ENCODE data around the gene TMEM138. TPM values are rescaled to one million over a fixed set of nuclear protein-coding genes. Genes with fewer than 3 reads are reported as not detected.

Gene TMEM138
- total RNA-seq (ENCODE audit: unreplicated experiment): 23.3 TPM
- long read RNA-seq, partial matches to known transcripts: 0 of 7 reads
- long read RNA-seq, other reads (novel, unspliced or antisense): 3 of 7 reads

DNA sequence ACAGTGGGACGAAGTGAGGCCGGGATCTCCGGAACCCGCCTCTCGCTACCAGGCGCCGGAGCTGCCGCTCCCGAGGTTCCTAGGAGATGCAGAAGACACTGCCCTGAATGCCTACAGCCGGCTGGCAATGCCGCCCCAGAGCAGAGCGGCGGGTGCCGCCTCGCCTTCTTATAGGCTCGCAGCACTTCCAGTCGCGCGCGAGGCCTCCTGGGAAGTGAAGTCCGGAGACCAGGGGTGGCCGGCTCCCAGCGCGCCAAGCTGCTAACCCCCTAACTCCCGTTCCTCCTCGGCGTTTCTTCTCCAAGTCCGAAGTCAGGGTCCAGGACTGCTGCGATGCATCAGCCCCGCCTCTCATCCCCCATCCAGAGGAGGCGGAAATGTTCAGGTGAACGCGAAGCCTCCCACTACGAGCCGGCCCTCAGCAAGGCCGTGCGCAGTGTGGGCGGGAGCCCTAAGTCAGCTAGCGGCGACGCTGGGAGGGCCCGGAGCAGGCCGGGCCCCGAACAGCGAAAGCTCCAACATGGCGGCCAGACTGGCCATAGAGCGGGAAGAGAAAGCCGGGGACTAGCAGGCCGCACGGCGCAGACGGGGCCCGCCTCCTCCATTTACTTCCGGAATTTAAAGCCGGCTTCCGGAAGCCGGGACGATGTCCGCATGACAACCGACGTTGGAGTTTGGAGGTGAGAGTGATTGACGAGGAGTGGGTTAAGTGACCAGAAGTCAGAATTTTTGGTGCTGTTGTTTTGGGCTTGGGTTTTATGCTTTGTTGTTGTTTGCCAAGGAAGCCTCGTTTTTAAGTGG lies at the start of gene TMEM138, which contains the start of gene CYB561A3:
TSS of gene TMEM138 (plus strand) at position 634 of the 801 bp plus-strand sequence. CDS start 2,017 bp downstream, outside the sequence.
TSS of gene CYB561A3 (minus strand) at position 142 of the 801 bp plus-strand sequence. CDS start 5,169 bp downstream, outside the sequence.
- Mint-ChIP-seq H3K27me3 (ENCODE audit: unreplicated experiment) (no peaks in the 10 kb centered on the region), H3K4me3 (ENCODE audit: unreplicated experiment) (peak within 1 kb of the TSS; percentile 98), H3K4me1 (ENCODE audit: low read depth, unreplicated experiment) (peaks cover 12% of the 10 kb centered on the region), H3K9me3 (ENCODE audit: unreplicated experiment) (peaks cover 9% of the 10 kb centered on the region), H3K36me3 (ENCODE audit: unreplicated experiment) (no peaks in the 10 kb centered on the region), H3K27ac (ENCODE audit: unreplicated experiment) (peak within 1 kb of the TSS; percentile 97)
- TF ChIP-seq, protein P1, sequence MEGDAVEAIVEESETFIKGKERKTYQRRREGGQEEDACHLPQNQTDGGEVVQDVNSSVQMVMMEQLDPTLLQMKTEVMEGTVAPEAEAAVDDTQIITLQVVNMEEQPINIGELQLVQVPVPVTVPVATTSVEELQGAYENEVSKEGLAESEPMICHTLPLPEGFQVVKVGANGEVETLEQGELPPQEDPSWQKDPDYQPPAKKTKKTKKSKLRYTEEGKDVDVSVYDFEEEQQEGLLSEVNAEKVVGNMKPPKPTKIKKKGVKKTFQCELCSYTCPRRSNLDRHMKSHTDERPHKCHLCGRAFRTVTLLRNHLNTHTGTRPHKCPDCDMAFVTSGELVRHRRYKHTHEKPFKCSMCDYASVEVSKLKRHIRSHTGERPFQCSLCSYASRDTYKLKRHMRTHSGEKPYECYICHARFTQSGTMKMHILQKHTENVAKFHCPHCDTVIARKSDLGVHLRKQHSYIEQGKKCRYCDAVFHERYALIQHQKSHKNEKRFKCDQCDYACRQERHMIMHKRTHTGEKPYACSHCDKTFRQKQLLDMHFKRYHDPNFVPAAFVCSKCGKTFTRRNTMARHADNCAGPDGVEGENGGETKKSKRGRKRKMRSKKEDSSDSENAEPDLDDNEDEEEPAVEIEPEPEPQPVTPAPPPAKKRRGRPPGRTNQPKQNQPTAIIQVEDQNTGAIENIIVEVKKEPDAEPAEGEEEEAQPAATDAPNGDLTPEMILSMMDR (IDR thresholded peaks at IDR 0.05; ENCODE audit: partially characterized antibody, unreplicated experiment): no peak
- peak; percentile 91 for DNase-seq

DNA sequence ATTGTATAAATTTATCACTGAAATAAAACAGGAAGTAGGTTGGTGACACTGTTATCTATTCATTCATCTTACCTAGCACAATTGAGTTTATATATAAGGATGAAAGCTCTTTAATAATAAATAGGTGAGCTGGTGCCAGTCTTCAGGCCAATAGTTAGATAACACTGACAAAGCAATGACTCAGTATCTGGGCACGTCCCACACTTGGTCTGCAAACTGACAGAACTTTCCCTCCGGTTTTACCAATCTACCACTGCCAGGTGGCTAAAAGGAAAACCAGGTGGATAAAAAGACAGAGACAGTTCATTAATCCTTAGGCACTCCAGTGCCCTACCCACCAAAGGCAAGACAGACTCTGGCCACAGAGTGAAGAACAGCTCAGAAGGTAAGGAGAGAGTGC lies 46.9 kb upstream of the TMEM138 start:
- H3K4me3 Mint-ChIP-seq (ENCODE audit: unreplicated experiment): no peak overlapping the region
- no peaks in the 10 kb centered on the region for H3K4me1 Mint-ChIP-seq (ENCODE audit: low read depth, unreplicated experiment)
- no peak for DNase-seq
- no peaks in the 10 kb centered on the region for H3K27me3 Mint-ChIP-seq (ENCODE audit: unreplicated experiment)
- H3K36me3 Mint-ChIP-seq (ENCODE audit: unreplicated experiment): no peaks in the 10 kb centered on the region
- no peak overlapping the region for H3K27ac Mint-ChIP-seq (ENCODE audit: unreplicated experiment)
- no peaks in the 10 kb centered on the region for H3K9me3 Mint-ChIP-seq (ENCODE audit: unreplicated experiment)
- TF ChIP-seq, protein P1 (IDR thresholded peaks at IDR 0.05; ENCODE audit: partially characterized antibody, unreplicated experiment): no peak

DNA sequence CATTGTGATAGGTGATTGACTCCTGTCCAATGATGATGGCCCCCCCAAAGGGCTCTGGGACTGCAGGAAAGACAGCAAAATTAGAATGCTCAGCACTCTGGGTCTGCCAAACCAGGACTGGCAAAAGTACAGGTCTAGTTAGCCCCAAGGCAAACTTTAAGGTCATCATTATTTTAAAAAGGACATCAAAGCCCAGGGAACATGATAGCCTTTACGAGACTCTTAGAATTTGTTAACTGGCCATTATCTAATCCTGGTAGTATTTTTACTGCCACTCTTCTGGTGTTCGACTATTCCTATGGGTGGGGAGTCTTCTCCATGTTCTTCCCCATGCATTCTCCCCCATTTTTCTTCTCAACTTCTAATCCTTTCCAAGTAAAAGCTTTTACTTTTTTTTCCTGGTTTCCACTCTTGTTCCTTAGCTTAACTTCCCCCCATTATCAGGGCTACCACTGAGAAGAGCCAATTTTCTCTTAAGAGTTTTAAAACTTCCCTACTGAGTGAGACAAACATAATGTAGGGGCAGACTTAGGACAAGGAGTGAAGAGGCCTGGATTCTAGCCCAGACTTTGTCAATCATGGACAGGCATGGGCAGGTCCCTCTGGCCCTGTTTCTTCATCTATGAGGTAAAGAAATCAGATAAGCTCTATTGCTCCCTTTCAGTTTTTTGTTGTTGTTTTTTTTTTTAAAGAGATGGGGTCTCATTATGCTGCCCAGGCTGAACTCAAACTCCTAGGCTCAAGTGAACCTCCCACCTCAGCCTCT lies 36.3 kb upstream of the TMEM138 start:
- Mint-ChIP-seq H3K27ac (ENCODE audit: unreplicated experiment) (no peak overlapping the region), H3K9me3 (ENCODE audit: unreplicated experiment) (no peaks in the 10 kb centered on the region), H3K36me3 (ENCODE audit: unreplicated experiment) (no peaks in the 10 kb centered on the region), H3K27me3 (ENCODE audit: unreplicated experiment) (peaks cover 2% of the 10 kb centered on the region), H3K4me1 (ENCODE audit: low read depth, unreplicated experiment) (peaks cover 5% of the 10 kb centered on the region), H3K4me3 (ENCODE audit: unreplicated experiment) (no peak overlapping the region)
- DNase-seq: no peak
- TF ChIP-seq, protein P1 (IDR thresholded peaks at IDR 0.05; ENCODE audit: partially characterized antibody, unreplicated experiment): no peak

DNA sequence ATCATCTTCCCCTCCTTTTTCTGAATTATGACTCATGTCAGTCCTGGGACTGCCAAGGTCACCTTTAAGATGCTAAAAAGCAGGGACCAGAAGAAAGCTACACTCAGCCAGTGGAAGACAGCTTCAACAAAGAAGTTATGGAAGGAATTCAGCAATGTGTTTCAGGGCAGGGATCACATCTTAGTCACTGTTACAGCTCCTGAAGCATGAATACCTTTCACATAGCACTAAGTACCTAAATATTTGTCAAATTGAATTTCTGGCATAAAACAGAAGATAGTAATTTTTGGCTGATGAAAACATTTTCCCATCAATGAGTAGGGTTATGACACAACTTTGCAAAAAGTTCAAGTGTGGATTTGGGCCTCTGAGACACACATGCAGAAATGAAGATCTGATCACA lies 34.5 kb upstream of the TMEM138 start:
- DNase-seq: no peak
- Mint-ChIP-seq H3K36me3 (ENCODE audit: unreplicated experiment) (no peaks in the 10 kb centered on the region), H3K4me3 (ENCODE audit: unreplicated experiment) (no peak overlapping the region), H3K4me1 (ENCODE audit: low read depth, unreplicated experiment) (peaks cover 20% of the 10 kb centered on the region), H3K9me3 (ENCODE audit: unreplicated experiment) (peaks cover 6% of the 10 kb centered on the region), H3K27ac (ENCODE audit: unreplicated experiment) (no peak overlapping the region), H3K27me3 (ENCODE audit: unreplicated experiment) (no peaks in the 10 kb centered on the region)
- TF ChIP-seq, protein P1 (IDR thresholded peaks at IDR 0.05; ENCODE audit: partially characterized antibody, unreplicated experiment): no peak

Measured in glutamatergic neuron (in vitro differentiated cells).